GM12878 (cell line): ENCODE measurements around the gene SCNN1B. TPM values are rescaled to one million over a fixed set of nuclear protein-coding genes. Genes with fewer than 3 reads are reported as not detected.

ENCODE experiments used
- ATAC-seq: fragments of 200-7000 bp; cut with Tn5 transposase; 3 replicates; pipeline ENCODE4 v1.9.1; 2020; ENCODE audit warnings: mild to moderate bottlenecking, moderate library complexity
- BruUV-seq: library from RNA; stranded (reverse); fragments of 400-500 nt; replicated peaks from 2 replicates; lab custom pipeline; 2021; lab: Mats Ljungman, UMichigan
- CTCF ChIA-PET: fragments of 300-600 bp; sonication (Branson Sonifier 250); formaldehyde crosslinking; extraction: SDS; loops from one replicate; lab custom pipeline; 2021; ENCODE audit warnings: inconsistent platforms; lab: Yijun Ruan, JAX
- POLR2A ChIA-PET: fragments of 350-600 bp; formaldehyde crosslinking; extraction: SDS; loops from one replicate; lab custom pipeline; 2021; ENCODE audit warnings: inconsistent platforms; lab: Charles Lee
- RAD21 ChIA-PET: fragments of 300-600 bp; sonication (Branson Sonifier 250); formaldehyde crosslinking; loops from one replicate; lab custom pipeline; 2023; ENCODE audit warnings: antibody characterized with exemption; ENCODE audit not compliant: unreplicated experiment; lab: Charles Lee
- SMC1A ChIA-PET: fragments of 300-600 bp; sonication (Branson Sonifier 250); formaldehyde crosslinking; loops from one replicate; lab custom pipeline; 2023; ENCODE audit not compliant: unreplicated experiment, uncharacterized antibody; lab: Charles Lee
- DNase-seq: peaks from one replicate; pipeline ENCODE4 v3.0.0-alpha.2; 2011; ENCODE audit warnings: low read depth, low spot score
- FAIRE-seq: peaks from 3 replicates; lab custom pipeline; 2011; peaks lifted over from hg19 to GRCh38; lab: Jason Lieb, UNC
- H2AFZ ChIP-seq: 2 replicates; pipeline ENCODE4 v1.6.0; 2011; ENCODE audit warnings: low read depth, low read length, control low read depth; ENCODE audit not compliant: control insufficient read depth
- H3K27ac ChIP-seq: 2 replicates; pipeline ENCODE4 v1.5.1; 2011; ENCODE audit warnings: control low read depth; ENCODE audit not compliant: control insufficient read depth, insufficient read depth
- H3K27me3 ChIP-seq, 2 experiments: replicated peaks in 1 of 2; 2 replicates each; pipeline versions ENCODE4 v1.6.0 to v1.6.1; 2011; ENCODE audit warnings: low read length in 1 of 2; ENCODE audit not compliant: control insufficient read depth in 2 of 2, insufficient read depth in 2 of 2
- H3K36me3 ChIP-seq, 2 experiments: 2 replicates each; pipeline ENCODE4 v1.5.1; 2011; ENCODE audit warnings: low read length in 1 of 2; ENCODE audit not compliant: control insufficient read depth in 2 of 2, insufficient read depth in 2 of 2
- H3K4me1 ChIP-seq: 2 replicates; pipeline ENCODE4 v1.6.1; 2011; ENCODE audit warnings: mild to moderate bottlenecking, low read length, moderate library complexity, mixed read lengths; ENCODE audit not compliant: control insufficient read depth, insufficient read depth
- H3K4me2 ChIP-seq: 2 replicates; pipeline ENCODE4 v1.6.0; 2011; ENCODE audit warnings: control low read depth; ENCODE audit not compliant: control insufficient read depth, insufficient read depth
- H3K4me3 ChIP-seq: fragments of 200-600 bp; sonication (generic); 2 replicates; pipeline ENCODE4 v1.5.1; 2016
- H3K79me2 ChIP-seq: 2 replicates; pipeline ENCODE4 v1.6.0; 2011; ENCODE audit warnings: low read length; ENCODE audit not compliant: control insufficient read depth, insufficient read depth
- H3K9ac ChIP-seq: 2 replicates; pipeline ENCODE4 v1.8.0; 2011; ENCODE audit warnings: low read length, control low read depth, mixed read lengths; ENCODE audit not compliant: control insufficient read depth, insufficient read depth
- H3K9me3 ChIP-seq: replicated peaks from 3 replicates; pipeline ENCODE4 v1.5.1; 2011; ENCODE audit warnings: mild to moderate bottlenecking, low read length; ENCODE audit not compliant: control insufficient read depth, insufficient read depth
- H4K20me1 ChIP-seq: 2 replicates; pipeline ENCODE4 v1.6.0; 2011; ENCODE audit not compliant: control insufficient read depth, insufficient read depth
- CTCF ChIP-seq, 3 experiments: IDR thresholded peaks in 2 of 3; conservative IDR thresholded peaks in 1 of 3; 2 replicates each; pipeline ENCODE4 v1.5.1; 2011; ENCODE audit warnings: low read depth in 3 of 3, low read length in 3 of 3, mild to moderate bottlenecking in 3 of 3, control low read depth in 2 of 3, moderate library complexity in 2 of 3, inconsistent platforms in 1 of 3, mixed read lengths in 1 of 3; ENCODE audit not compliant: control insufficient read depth in 2 of 3, insufficient read depth in 1 of 3; ENCODE audit errors: extremely low read depth in 1 of 3
- NBN ChIP-seq: fragments of 450-650 bp; IDR thresholded peaks from 2 replicates; pipeline ENCODE4 v1.6.1; 2016
- NR2C2 ChIP-seq: IDR thresholded peaks from 2 replicates; pipeline ENCODE4 v1.6.1; 2011; ENCODE audit warnings: borderline replicate concordance, low read depth; ENCODE audit not compliant: control insufficient read depth, insufficient read length
- SRF ChIP-seq, 2 experiments: IDR thresholded peaks; 2 replicates each; pipeline ENCODE4 v1.6.1; 2011; ENCODE audit warnings: low read depth in 2 of 2, low read length in 2 of 2, mild to moderate bottlenecking in 1 of 2, moderate library complexity in 1 of 2
- TARDBP ChIP-seq: IDR thresholded peaks from 2 replicates; pipeline ENCODE4 v1.6.1; 2016; ENCODE audit warnings: borderline replicate concordance
- ZZZ3 ChIP-seq: IDR thresholded peaks from 2 replicates; pipeline ENCODE4 v1.6.1; 2011; ENCODE audit warnings: low read depth; ENCODE audit not compliant: control insufficient read depth, insufficient read length
- WGBS: methylation state at CpG from one replicate; pipeline ENCODE4 v1.1.6; 2016; ENCODE audit warnings: low lambda C conversion rate; ENCODE audit not compliant: insufficient replicate concordance, insufficient coverage; ENCODE audit errors: missing lambda C conversion rate; 5-methylcytosine and 5-hydroxymethylcytosine counted together
- in situ Hi-C: fragments of 300-500 bp; cut with MboI; formaldehyde crosslinking; loops from 9 replicates; pipeline ENCODE4 v1.14.3; 2018; ENCODE audit warnings: mixed read lengths
- intact Hi-C: fragments of 100-400 bp; cut with micrococcal nuclease; formaldehyde crosslinking; loops from one replicate; pipeline ENCODE4 v1.14.2; 2022; ENCODE audit not compliant: unreplicated experiment
- polyA plus RNA-seq, 11 experiments: library from polyadenylated mRNA; depleted of rRNA in 4 of 11; unstranded in 6 of 11; stranded (reverse) in 5 of 11; fragments of >200 nt; fragmentation: Nextera tagmentation in 4 of 11; fragmentation: Illumina TruSeq in 1 of 11; extraction: Ambion mirVana in 4 of 11; extraction: Trizol in 1 of 11; gene quantifications; 1 replicate in 1 of 11; 2 replicates in 10 of 11; pipeline versions ENCODE4 v1.2.1 to v1.2.3, GENCODE V29; 2011 to 2016; ENCODE audit warnings: inconsistent platforms in 2 of 11, missing spikeins in 2 of 11, low read depth in 1 of 11
- total RNA-seq, 4 experiments: library from RNA; depleted of rRNA in 3 of 4; stranded (reverse); fragments of >200 nt in 3 of 4; fragmentation: Illumina TruSeq in 1 of 4; extraction: Trizol in 1 of 4; gene quantifications; 2 replicates each; pipeline versions ENCODE4 v1.2.1 to v1.2.3, GENCODE V29; 2013 to 2021

The SCNN1B gene
- total and polyA plus RNA-seq, 10 of the 15 experiments (the other 5 are each of a cell fraction or from before 2014, with no cell fraction given), result 0.28 to 1.5 (median 0.64) TPM

GRCh38 chr16:23317751-23318150 lies 15.6 kb downstream of the SCNN1B start:
- TF ChIP-seq TARDBP, result no peak
- TF ChIP-seq NR2C2, result no peak
- no peak for TF ChIP-seq NBN
- no peak for TF ChIP-seq ZZZ3
- TF ChIP-seq CTCF (IDR thresholded peaks at IDR 0.05 in 2 of 3, conservative IDR thresholded peaks at IDR 0.05 in 1 of 3; ENCODE audit: control insufficient read depth in 2 of 3, extremely low read depth in 1 of 3, insufficient read depth in 1 of 3, low read depth in 3 of 3, low read length in 3 of 3), result no peak
- no peak for TF ChIP-seq SRF (IDR thresholded peaks at IDR 0.05; ENCODE audit: low read depth in 2 of 2, low read length in 2 of 2)
- TF ChIP-seq, all 136 proteins: peak for 0
- Histone ChIP-seq H4K20me1 (no peaks in the 10 kb centered on the region), H3K9me3 (no peaks in the 10 kb centered on the region; the same call in 2 of the 3 replicates), H3K9ac (no peak overlapping the region), H3K36me3 (no peaks in the 10 kb centered on the region), H2AFZ (no peak overlapping the region), H3K4me1 (peaks cover 2% of the 10 kb centered on the region; the same call in 1 of the 2 replicates), H3K79me2 (no peaks in the 10 kb centered on the region), H3K4me3 (no peak overlapping the region), H3K4me2 (no peak overlapping the region), H3K27ac (no peak overlapping the region), H3K27me3 (no peaks in the 10 kb centered on the region)
- WGBS, result 50% methylated on average over 2 of the region's 2 CpGs
- ATAC-seq, result no peak
- BruUV-seq, result no TSS peak
- in situ Hi-C loops (no loop called here), intact Hi-C loops (no loop called here)
- POLR2A ChIA-PET, result no interaction called here
- no peak for DNase-seq
- no peak for FAIRE-seq
- CTCF ChIA-PET, result interaction anchor here (1.1 kb wide), 1 partner anchor 20 kb away, joined by 4 read pairs; no protein-coding TSS in a partner anchor
- SMC1A ChIA-PET, result interaction anchor here (1.3 to 1.4 kb wide), 2 partner anchors 18 to 20 kb away, joined by 3 read pairs; no protein-coding TSS in a partner anchor
- RAD21 ChIA-PET, result interaction anchor here (1.0 kb wide), 1 partner anchor 8 kb away, joined by 3 read pairs; no protein-coding TSS in a partner anchor
